ENCODE measurements around the gene CTSA. TPM values are rescaled to one million over a fixed set of nuclear protein-coding genes. Genes with fewer than 3 reads are reported as not detected.
"Not testable (repeated sequence)": the region's sequence is repeated elsewhere in the genome, so short reads cannot be mapped to it uniquely, and the experiment has no call there.

The CTSA gene
- total and polyA plus RNA-seq, 12 donors, result 306 to 854 (median 549) TPM

DNA sequence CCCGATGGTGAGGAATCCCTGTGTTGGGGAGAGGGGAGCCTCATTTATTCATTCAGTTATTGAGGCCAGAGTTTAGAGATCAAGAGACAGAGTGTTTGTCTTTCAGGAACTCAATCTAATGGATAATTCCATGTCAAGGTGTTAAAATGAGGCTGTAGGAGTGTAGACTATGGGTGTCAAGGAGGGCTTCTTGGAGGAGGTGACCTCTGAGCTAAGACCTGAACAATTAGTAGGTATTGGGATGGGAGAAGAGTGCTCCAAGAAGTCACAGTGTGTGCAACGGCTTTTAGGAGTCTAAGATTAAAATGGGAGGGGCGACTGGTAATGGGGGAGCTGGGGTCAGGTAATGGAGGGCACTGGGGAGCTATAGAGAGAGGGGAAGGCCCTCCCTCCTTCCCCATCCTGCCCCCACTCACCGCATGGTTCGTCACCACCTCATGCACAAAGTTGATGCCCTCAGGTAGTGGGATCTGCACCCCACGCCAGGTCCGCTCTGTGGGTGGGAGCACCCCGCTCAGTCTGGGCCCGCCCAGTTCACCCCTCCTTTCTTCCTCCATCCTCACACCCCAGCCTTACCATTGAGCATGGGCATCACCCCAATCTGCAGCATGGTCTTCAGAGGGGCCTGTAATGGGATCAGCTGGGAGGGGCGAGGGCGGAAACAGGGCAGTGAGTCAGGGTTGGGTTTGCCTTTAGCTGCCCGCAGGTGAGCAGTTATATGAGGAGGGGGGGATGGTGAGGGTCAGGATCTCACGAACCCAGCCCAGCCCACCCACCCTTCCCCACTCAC lies 8.1 kb downstream of the CTSA start:
- Histone ChIP-seq H3K4me3 (no peak overlapping the region), H3K4me1 (replicated peaks in 1 of 2) (peaks cover 0 to 5% of the 10 kb centered on the region in 2 donors), H3K27ac (no peak overlapping the region), H3K27me3 (no peaks in the 10 kb centered on the region), H3K36me3 (replicated peaks in 1 of 2) (peaks cover 0 to 97% of the 10 kb centered on the region in 2 donors), H3K9me3 (replicated peaks in 1 of 3) (no peaks in the 10 kb centered on the region)
- intact Hi-C loops (cut with DNase I), result loop anchor here (5.0 kb wide), 2 partner anchors 43 to 53 kb away; no protein-coding TSS in a partner anchor
- no peak for DNase-seq
- WGBS, 4 donors, result 84 to 88% (median 87%) methylated on average over 11 to 13 of the region's 13 CpGs
- TF ChIP-seq POLR2A (IDR thresholded peaks at IDR 0.05), result no peak
- TF ChIP-seq, protein P1, sequence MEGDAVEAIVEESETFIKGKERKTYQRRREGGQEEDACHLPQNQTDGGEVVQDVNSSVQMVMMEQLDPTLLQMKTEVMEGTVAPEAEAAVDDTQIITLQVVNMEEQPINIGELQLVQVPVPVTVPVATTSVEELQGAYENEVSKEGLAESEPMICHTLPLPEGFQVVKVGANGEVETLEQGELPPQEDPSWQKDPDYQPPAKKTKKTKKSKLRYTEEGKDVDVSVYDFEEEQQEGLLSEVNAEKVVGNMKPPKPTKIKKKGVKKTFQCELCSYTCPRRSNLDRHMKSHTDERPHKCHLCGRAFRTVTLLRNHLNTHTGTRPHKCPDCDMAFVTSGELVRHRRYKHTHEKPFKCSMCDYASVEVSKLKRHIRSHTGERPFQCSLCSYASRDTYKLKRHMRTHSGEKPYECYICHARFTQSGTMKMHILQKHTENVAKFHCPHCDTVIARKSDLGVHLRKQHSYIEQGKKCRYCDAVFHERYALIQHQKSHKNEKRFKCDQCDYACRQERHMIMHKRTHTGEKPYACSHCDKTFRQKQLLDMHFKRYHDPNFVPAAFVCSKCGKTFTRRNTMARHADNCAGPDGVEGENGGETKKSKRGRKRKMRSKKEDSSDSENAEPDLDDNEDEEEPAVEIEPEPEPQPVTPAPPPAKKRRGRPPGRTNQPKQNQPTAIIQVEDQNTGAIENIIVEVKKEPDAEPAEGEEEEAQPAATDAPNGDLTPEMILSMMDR (IDR thresholded peaks at IDR 0.05), result no peak

DNA sequence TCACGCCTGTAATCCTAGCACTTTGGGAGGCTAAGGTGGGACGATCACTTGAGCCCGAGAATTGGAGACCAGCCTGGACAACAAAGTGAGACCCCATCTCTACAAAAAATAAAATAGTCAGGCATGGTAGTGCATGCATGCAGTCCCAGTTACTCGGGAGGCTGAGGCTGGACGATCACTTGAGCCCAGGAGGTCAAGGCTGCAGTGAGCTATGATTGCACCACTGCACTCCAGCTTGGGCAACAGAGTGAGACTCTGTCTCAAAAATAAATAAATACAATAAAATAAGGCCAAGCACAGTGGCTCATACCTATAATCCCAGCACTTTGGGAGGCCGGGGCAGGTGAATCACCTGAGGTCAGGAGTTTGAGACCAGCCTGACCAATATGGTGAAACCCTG lies 10.2 kb downstream of the CTSA start:
- peak in 2 of 7 donors; percentile 63 to 69 for DNase-seq
- H3K4me3 ChIP-seq; intact Hi-C loops (cut with DNase I); H3K27me3 ChIP-seq; H3K9me3 ChIP-seq (replicated peaks in 1 of 3): not testable (repeated sequence)
- peaks cover 0 to 97% of the 10 kb centered on the region in 2 donors for H3K36me3 ChIP-seq (replicated peaks in 1 of 2)
- peak overlapping the region in 2 of 5 donors; percentile 6 to 47 for H3K27ac ChIP-seq
- H3K4me1 ChIP-seq (replicated peaks in 1 of 2), result peaks cover 8 to 16% of the 10 kb centered on the region in 2 donors
- 64 to 81% (median 79%) methylated on average over 6 of the region's 6 CpGs for WGBS, 4 donors

DNA sequence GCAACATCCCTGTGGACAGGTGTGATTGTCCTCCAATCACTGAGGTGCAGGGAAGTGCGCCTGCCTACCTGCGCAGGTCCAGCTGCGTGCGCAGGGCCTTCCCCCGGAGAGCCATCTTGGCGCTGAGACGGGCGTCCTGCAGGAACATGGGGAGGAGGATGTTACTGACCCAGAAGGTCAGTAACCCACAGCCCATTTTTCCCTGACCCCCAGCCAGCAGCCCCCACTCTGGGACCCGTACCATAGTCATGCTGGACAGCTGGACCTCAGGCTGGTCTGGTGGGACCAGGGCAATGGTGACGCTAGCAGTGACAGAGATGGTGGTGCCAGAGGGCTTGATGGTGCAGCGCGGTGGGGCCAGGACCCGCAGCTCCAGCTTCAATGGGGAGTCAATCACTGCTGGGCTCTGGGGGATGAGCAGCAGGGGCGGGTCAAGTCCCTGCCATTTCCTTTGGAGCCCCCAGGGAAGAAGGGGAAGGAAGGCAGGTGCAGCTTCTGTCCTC lies 11.1 kb downstream of the CTSA start:
- 83 to 94% (median 92%) methylated on average over 4 to 14 of the region's 14 CpGs for WGBS, 4 donors
- TF ChIP-seq, protein P1 (IDR thresholded peaks at IDR 0.05), result no peak
- peak in 1 of 2 donors; percentile 11 for TF ChIP-seq POLR2A (IDR thresholded peaks at IDR 0.05)
- Histone ChIP-seq H3K27me3 (no peaks in the 10 kb centered on the region), H3K4me1 (replicated peaks in 1 of 2) (peaks cover 8 to 16% of the 10 kb centered on the region in 2 donors), H3K27ac (peak overlapping the region in 3 of 5 donors; percentile 6 to 63 (median 47)), H3K36me3 (replicated peaks in 1 of 2) (peaks cover 0 to 93% of the 10 kb centered on the region in 2 donors), H3K9me3 (replicated peaks in 1 of 3) (no peaks in the 10 kb centered on the region), H3K4me3 (no peak overlapping the region)
- intact Hi-C loops (cut with DNase I), result no loop called here
- no peak for DNase-seq

DNA sequence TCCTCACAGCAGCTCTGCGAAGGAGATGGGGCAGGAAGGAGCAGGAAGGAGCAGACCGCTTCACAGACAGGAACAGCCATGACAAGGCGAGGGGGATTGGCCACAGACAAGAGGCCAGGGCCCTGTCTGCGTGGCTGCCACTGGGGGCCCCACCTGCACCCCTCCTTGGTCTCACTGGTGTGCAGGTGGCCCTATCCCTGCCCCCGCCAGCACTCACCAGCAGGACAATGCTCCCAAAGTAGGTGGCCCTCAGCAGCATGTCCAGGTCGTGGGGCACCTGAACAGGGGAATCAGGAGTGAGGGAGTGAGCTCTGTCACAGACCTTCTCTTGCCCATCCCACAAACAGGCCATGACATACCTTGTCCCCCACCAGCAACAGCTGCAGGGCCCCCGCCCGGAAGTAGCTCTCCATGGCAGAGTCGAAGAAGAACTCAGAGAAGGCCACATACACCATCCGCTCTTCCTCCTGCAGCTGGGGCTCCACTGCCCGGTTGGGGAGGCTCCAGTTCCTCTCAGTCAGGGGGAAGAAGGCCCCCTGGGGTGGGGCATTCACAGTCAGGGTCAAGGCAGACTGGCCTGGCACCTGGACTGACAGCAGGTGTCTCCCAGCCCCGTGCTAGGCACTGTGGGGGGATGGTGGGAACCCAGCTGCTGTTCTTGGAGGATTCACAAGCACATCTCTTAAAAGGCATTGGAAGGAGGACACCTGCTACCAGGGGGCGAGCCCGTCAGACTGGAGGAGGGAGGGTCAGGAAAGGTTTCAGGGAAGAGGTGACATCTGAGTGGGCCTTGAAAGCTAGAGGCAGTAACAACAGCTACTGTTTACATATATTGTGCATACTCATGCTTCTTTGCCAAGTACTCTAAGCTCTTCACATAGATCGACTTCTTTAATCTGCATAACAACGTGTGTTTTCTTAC lies 13.7 kb downstream of the CTSA start:
- Histone ChIP-seq H3K4me1 (replicated peaks in 1 of 2) (peaks cover 8 to 16% of the 10 kb centered on the region in 2 donors), H3K27me3 (no peaks in the 10 kb centered on the region), H3K27ac (peak overlapping the region; percentile 75 to 90 (median 87)), H3K9me3 (replicated peaks in 1 of 3) (no peaks in the 10 kb centered on the region), H3K36me3 (replicated peaks in 1 of 2) (peaks cover 0 to 80% of the 10 kb centered on the region in 2 donors), H3K4me3 (no peak overlapping the region)
- TF ChIP-seq, protein P1 (IDR thresholded peaks at IDR 0.05), result no peak
- TF ChIP-seq POLR2A (IDR thresholded peaks at IDR 0.05), result no peak
- WGBS, 4 donors, result 78 to 82% (median 80%) methylated on average over 12 to 16 of the region's 16 CpGs
- intact Hi-C loops (cut with DNase I), result no loop called here
- peak in 2 of 7 donors; percentile 38 to 44 for DNase-seq
